K562 (cell line): ENCODE measurements around the gene MAD1L1. TPM values are rescaled to one million over a fixed set of nuclear protein-coding genes. Genes with fewer than 3 reads are reported as not detected.

Experiments used
- CBFB ChIP-seq: sonication (generic); formaldehyde crosslinking; IDR thresholded peaks from 2 replicates; pipeline ENCODE4 v1.4.0; 2020; ENCODE audit warnings: mild to moderate bottlenecking, missing genetic modification reagents
- CGGBP1 ChIP-seq: fragments of 250-450 bp; sonication (Bioruptor Pico); IDR thresholded peaks from 2 replicates; pipeline ENCODE4 v1.9.0; 2021; ENCODE audit warnings: mild to moderate bottlenecking
- MEF2D ChIP-seq: conservative IDR thresholded peaks from 2 replicates; pipeline ENCODE4 v1.6.1; 2016; ENCODE audit warnings: low read depth, missing genetic modification characterization, missing compliant biosample characterization
- NBN ChIP-seq: fragments of 450-650 bp; IDR thresholded peaks from 2 replicates; pipeline ENCODE4 v1.6.1; 2016; ENCODE audit warnings: low read depth, mild to moderate bottlenecking
- RREB1 ChIP-seq: fragments of 250-450 bp; sonication (Bioruptor Pico); IDR thresholded peaks from 2 replicates; pipeline ENCODE4 v1.4.0; 2020
- SMARCB1 ChIP-seq: IDR thresholded peaks from 2 replicates; pipeline ENCODE4 v1.6.1; 2011; ENCODE audit warnings: improper control_type of control experiment, low read depth; ENCODE audit not compliant: insufficient read length
- SOX6 ChIP-seq: fragments of 450-650 bp; IDR thresholded peaks from 2 replicates; pipeline ENCODE4 v1.6.1; 2014; ENCODE audit warnings: mild to moderate bottlenecking
- TAF9B ChIP-seq: fragments of 450-650 bp; IDR thresholded peaks from 2 replicates; pipeline ENCODE4 v1.6.1; 2018; ENCODE audit warnings: mild to moderate bottlenecking; ENCODE audit not compliant: partially characterized antibody
- TCF3 ChIP-seq: sonication (generic); formaldehyde crosslinking; IDR thresholded peaks from 2 replicates; pipeline ENCODE4 v1.4.0; 2020; ENCODE audit warnings: mild to moderate bottlenecking, missing genetic modification reagents
- TCF7L2 ChIP-seq: fragments of 150-350 bp; IDR thresholded peaks from 2 replicates; pipeline ENCODE4 v1.6.1; 2016; ENCODE audit warnings: low read depth, mild to moderate bottlenecking, low read length, moderate library complexity
- TOE1 ChIP-seq, 2 experiments: fragments of 450-650 bp in 1 of 2; sonication (generic) in 1 of 2; formaldehyde crosslinking in 1 of 2; IDR thresholded peaks; 2 replicates each; pipeline versions ENCODE4 v1.7.1 to v1.8.0; 2016 to 2022; ENCODE audit warnings: borderline replicate concordance in 2 of 2, mild to moderate bottlenecking in 2 of 2, antibody characterized with exemption in 1 of 2, inconsistent platforms in 1 of 2, low read depth in 1 of 2, missing genetic modification reagents in 1 of 2, moderate library complexity in 1 of 2
- TSHZ1 ChIP-seq: fragments of 250-450 bp; sonication (Bioruptor Pico); IDR thresholded peaks from 2 replicates; pipeline ENCODE4 v1.4.0; 2020; ENCODE audit warnings: mild to moderate bottlenecking, moderate library complexity
- UBTF ChIP-seq, 2 experiments: IDR thresholded peaks; 2 replicates each; pipeline ENCODE4 v1.6.1; 2012; ENCODE audit warnings: improper control_type of control experiment in 2 of 2, low read depth in 2 of 2, low read length in 2 of 2, borderline replicate concordance in 1 of 2
- polyA plus RNA-seq, 8 experiments: library from polyadenylated mRNA; depleted of rRNA in 4 of 8; stranded (reverse) in 5 of 8; unstranded in 3 of 8; fragments of >200 nt; fragmentation: Nextera tagmentation in 2 of 8; fragmentation: Illumina TruSeq in 1 of 8; extraction: Ambion mirVana in 2 of 8; extraction: Trizol in 1 of 8; gene quantifications; 2 replicates each; pipeline versions ENCODE4 v1.2.1 to v1.2.3, GENCODE V29; 2011 to 2014; ENCODE audit warnings: inconsistent platforms in 1 of 8, missing spikeins in 1 of 8
- total RNA-seq, 7 experiments: library from RNA; depleted of rRNA in 6 of 7; stranded (reverse); fragments of >200 nt in 6 of 7; fragmentation: Illumina TruSeq in 2 of 7; extraction: Trizol in 2 of 7; gene quantifications; 2 replicates each; pipeline versions ENCODE4 v1.2.1 to v1.2.3, GENCODE V29; 2011 to 2021; ENCODE audit warnings: low replicate concordance in 1 of 7

The MAD1L1 gene
- total and polyA plus RNA-seq, 9 of the 15 experiments (the other 6 are each of a cell fraction or from before 2014, with no cell fraction given): 1.7 to 89.7 (median 18.0) TPM

GRCh38 chr7:1854866-1855724 lies 377.6 kb downstream of the MAD1L1 start (continued):
- peak; percentile 25; the same call in 1 of the 2 replicates for TF ChIP-seq SOX6
- no peak for TF ChIP-seq MEF2D (tag)
- TF ChIP-seq SMARCB1: peak; percentile 35
- TF ChIP-seq UBTF (IDR thresholded peaks at IDR 0.05; ENCODE audit: borderline replicate concordance in 1 of 2, low read depth in 2 of 2, low read length in 2 of 2): peak in 1 of 2 experiments; percentile 86; a peak in 1 of 4 replicates
- peak; percentile 83; the same call in 1 of the 2 replicates for TF ChIP-seq RREB1 (CRISPR knock-in tag)
- TF ChIP-seq TOE1 (IDR thresholded peaks at IDR 0.05; ENCODE audit: borderline replicate concordance): peak; percentile 49; the same call in 1 of the 2 replicates
- TF ChIP-seq TOE1 (CRISPR knock-in tag; IDR thresholded peaks at IDR 0.05; ENCODE audit: borderline replicate concordance, low read depth): no peak
- TF ChIP-seq TCF7L2: no peak
- 0 out of 2 replicates have a peak, but pooled peaks have one; percentile 39 for TF ChIP-seq NBN
- peak; percentile 61 for TF ChIP-seq TCF3 (CRISPR knock-in tag)
- TF ChIP-seq CBFB (CRISPR knock-in tag): peak; percentile 55; the same call in 1 of the 2 replicates
- no peak for TF ChIP-seq TSHZ1 (CRISPR knock-in tag)
- no peak for TF ChIP-seq CGGBP1 (CRISPR knock-in tag)
- TF ChIP-seq TAF9B: peak; percentile 87
